Osteocyte (in vitro differentiated cells): ENCODE results near the gene F2RL2. TPM values are rescaled to one million over a fixed set of nuclear protein-coding genes. Genes with fewer than 3 reads are reported as not detected.

Experiments
- DNase-seq: peaks from one replicate; pipeline ENCODE4 v3.0.0; 2021; ENCODE audit warnings: mixed read lengths; ENCODE audit not compliant: unreplicated experiment; ENCODE audit errors: extremely low spot score
- H3K27ac Mint-ChIP-seq: one replicate; pipeline ENCODE4 v1.8.0; 2021; ENCODE audit warnings: mild to moderate bottlenecking, mixed read lengths; ENCODE audit not compliant: unreplicated experiment
- H3K27me3 Mint-ChIP-seq: one replicate; pipeline ENCODE4 v1.8.0; 2021; ENCODE audit warnings: mixed read lengths; ENCODE audit not compliant: unreplicated experiment
- H3K36me3 Mint-ChIP-seq: one replicate; pipeline ENCODE4 v1.8.0; 2021; ENCODE audit warnings: mixed read lengths; ENCODE audit not compliant: unreplicated experiment
- H3K4me1 Mint-ChIP-seq: one replicate; pipeline ENCODE4 v1.8.0; 2021; ENCODE audit warnings: mixed read lengths; ENCODE audit not compliant: unreplicated experiment
- H3K4me3 Mint-ChIP-seq: one replicate; pipeline ENCODE4 v1.8.0; 2021; ENCODE audit warnings: mild to moderate bottlenecking, moderate library complexity, mixed read lengths; ENCODE audit not compliant: unreplicated experiment
- H3K9me3 Mint-ChIP-seq: one replicate; pipeline ENCODE4 v1.8.0; 2021; ENCODE audit warnings: mixed read lengths; ENCODE audit not compliant: unreplicated experiment
- total RNA-seq: library from RNA; stranded (reverse); gene quantifications from 2 replicates; pipeline ENCODE4 v1.2.1, GENCODE V29; 2021
- TF ChIP-seq, protein P1 (sequence below): fragments of 200-600 bp; sonication (generic); IDR thresholded peaks from 2 replicates; pipeline ENCODE4 v1.5.0; 2021; ENCODE audit warnings: antibody characterized with exemption, mild to moderate bottlenecking, moderate library complexity

Gene F2RL2
- total RNA-seq, 1 donor from 2014 or later = 14.1 TPM

DNA sequence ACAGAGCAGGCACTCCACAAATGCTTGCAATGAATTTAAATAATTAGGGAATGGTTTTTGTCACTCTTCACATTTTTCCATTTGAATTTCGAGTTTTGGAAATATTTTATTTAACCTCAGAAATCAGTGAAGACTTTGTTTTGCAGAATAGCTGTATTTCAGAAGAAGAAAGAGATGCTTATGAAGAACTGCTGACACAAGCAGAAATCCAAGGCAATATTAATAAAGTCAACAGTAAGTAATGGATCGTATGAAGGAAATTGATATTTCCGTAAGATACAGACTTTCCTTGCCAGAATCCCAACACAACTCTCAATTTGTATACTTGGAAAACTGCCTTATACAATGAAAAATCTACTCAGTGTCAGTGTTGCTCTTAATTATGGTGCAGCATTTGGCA, 30.5 kb downstream of the F2RL2 start:
- no peaks in the 10 kb centered on the region for H3K9me3 Mint-ChIP-seq
- H3K27me3 Mint-ChIP-seq = peaks cover 18% of the 10 kb centered on the region
- H3K4me1 Mint-ChIP-seq = peaks cover 2% of the 10 kb centered on the region
- TF ChIP-seq, protein P1, sequence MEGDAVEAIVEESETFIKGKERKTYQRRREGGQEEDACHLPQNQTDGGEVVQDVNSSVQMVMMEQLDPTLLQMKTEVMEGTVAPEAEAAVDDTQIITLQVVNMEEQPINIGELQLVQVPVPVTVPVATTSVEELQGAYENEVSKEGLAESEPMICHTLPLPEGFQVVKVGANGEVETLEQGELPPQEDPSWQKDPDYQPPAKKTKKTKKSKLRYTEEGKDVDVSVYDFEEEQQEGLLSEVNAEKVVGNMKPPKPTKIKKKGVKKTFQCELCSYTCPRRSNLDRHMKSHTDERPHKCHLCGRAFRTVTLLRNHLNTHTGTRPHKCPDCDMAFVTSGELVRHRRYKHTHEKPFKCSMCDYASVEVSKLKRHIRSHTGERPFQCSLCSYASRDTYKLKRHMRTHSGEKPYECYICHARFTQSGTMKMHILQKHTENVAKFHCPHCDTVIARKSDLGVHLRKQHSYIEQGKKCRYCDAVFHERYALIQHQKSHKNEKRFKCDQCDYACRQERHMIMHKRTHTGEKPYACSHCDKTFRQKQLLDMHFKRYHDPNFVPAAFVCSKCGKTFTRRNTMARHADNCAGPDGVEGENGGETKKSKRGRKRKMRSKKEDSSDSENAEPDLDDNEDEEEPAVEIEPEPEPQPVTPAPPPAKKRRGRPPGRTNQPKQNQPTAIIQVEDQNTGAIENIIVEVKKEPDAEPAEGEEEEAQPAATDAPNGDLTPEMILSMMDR = no peak
- H3K36me3 Mint-ChIP-seq = no peaks in the 10 kb centered on the region
- DNase-seq = no peak
- no peak overlapping the region for H3K27ac Mint-ChIP-seq
- no peak overlapping the region for H3K4me3 Mint-ChIP-seq

DNA sequence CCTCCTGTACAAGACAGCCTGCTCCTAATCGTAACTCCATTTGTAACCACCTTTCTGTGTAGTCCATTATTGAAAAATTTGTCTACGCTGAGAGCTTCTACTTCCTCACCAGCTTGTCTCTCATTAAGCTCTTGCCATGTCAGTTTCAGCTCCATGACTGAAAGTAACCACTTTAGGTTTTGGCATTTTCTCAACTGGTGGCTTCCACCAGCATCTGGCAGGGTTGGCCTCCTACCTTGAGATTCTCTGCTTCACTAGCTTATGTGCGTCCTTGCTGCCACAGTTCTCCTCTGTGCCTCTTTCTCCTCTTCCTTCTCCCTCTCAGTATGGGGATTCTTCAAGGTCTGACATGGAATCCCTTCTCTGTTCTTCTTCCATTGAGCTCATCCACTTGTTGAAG, 31.8 kb downstream of the F2RL2 start:
- H3K36me3 Mint-ChIP-seq = no peaks in the 10 kb centered on the region
- no peak overlapping the region for H3K27ac Mint-ChIP-seq
- peaks cover 2% of the 10 kb centered on the region for H3K4me1 Mint-ChIP-seq

DNA sequence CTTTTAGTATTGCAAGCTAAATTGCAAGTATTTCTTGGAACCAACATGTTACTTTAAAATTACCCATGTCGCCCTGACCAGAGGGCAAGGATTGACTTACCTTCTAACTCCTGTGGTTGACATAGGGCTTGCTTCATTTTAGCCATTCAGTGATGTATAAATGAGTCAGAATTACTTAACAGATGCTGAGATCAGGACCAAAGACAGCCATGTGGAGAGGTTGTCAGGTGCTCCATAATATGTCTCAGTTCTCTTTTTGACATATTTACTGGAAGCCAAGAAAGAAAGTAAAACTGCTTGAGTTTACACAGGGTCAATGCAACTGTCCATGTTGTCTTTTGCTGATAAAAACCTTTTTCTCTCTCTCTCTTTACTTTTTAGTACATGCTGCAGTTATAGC, 33.2 kb downstream of the F2RL2 start:
- peaks cover 23% of the 10 kb centered on the region for H3K27me3 Mint-ChIP-seq
- H3K4me1 Mint-ChIP-seq = no peaks in the 10 kb centered on the region
- no peaks in the 10 kb centered on the region for H3K36me3 Mint-ChIP-seq
- no peak overlapping the region for H3K4me3 Mint-ChIP-seq
- TF ChIP-seq, protein P1 = no peak
- no peak overlapping the region for H3K27ac Mint-ChIP-seq
- DNase-seq = no peak
- H3K9me3 Mint-ChIP-seq = no peaks in the 10 kb centered on the region

More for the DNA sequence above, 31.8 kb downstream of the F2RL2 start:
- no peak overlapping the region for H3K4me3 Mint-ChIP-seq
- H3K9me3 Mint-ChIP-seq = no peaks in the 10 kb centered on the region
- no peak for DNase-seq
- TF ChIP-seq, protein P1 = no peak
- H3K27me3 Mint-ChIP-seq = peaks cover 18% of the 10 kb centered on the region

DNA sequence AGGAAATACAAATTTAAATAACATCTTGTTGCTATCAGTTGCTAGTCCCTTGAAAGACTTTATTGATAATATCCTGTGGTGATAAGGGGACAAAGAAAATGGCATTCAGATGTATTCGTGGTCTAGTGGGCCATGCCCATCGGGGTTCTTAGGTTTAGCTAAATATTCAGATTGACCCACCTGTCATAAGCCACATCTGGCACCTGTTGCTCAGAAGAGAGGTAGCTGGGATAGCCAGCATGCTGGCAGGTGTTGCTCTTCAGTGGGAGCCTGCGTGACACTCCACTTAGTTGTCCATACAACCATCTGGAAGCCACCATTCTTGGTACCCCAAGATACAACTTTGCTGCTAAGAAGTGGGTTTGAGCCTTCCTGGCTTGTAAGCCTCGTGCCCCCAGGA, 36.7 kb downstream of the F2RL2 start:
- H3K27me3 Mint-ChIP-seq = peaks cover 18% of the 10 kb centered on the region
- no peak overlapping the region for H3K27ac Mint-ChIP-seq
- no peak overlapping the region for H3K4me3 Mint-ChIP-seq
- TF ChIP-seq, protein P1 = no peak
- H3K9me3 Mint-ChIP-seq = no peaks in the 10 kb centered on the region
- no peaks in the 10 kb centered on the region for H3K36me3 Mint-ChIP-seq
- no peak for DNase-seq
- H3K4me1 Mint-ChIP-seq = no peaks in the 10 kb centered on the region

DNA sequence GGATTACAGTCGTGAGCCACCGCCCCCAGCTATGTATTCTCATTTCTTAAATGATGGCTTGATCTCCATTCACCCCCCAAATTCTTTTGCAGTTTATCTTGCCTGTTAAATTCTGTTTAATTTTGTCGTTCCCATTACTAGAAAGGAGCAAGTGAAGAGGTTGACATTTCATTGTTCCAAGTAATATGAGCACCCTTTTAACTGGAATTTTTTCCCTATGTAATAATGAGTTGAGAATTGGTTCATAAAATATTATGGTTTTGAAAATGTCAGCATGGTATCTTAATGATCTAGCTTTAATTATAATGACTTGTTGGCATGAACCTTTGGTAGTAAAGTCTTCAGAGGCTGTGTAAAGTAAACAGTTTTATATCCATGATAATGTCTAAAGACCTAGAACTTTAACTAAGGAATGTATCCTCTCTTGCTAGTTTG, 37.4 kb downstream of the F2RL2 start:
- Mint-ChIP-seq H3K27me3 (peaks cover 14% of the 10 kb centered on the region), H3K4me3 (no peak overlapping the region), H3K36me3 (no peaks in the 10 kb centered on the region), H3K4me1 (no peaks in the 10 kb centered on the region), H3K9me3 (no peaks in the 10 kb centered on the region), H3K27ac (no peak overlapping the region)
- no peak for DNase-seq
- TF ChIP-seq, protein P1 = no peak
